Body of pancreas (tissue), 4 donors: ENCODE data around the gene PALM3. TPM values are rescaled to one million over a fixed set of nuclear protein-coding genes. Genes with fewer than 3 reads are reported as not detected.

Experiments
- ATAC-seq: fragments of 150-250 bp; one replicate; pipeline ENCODE4 v1.9.1; 2016
- DNase-seq, 4 donors: peaks; one replicate each; pipeline ENCODE4 v3.0.0-alpha.2; 2019
- H3K27ac ChIP-seq, 4 donors: fragments of 200-600 bp; sonication (generic); 1 replicate in 3 of 4; 2 replicates in 1 of 4; pipeline versions ENCODE4 v1.5.1 to v1.6.1; 2016 to 2019; ENCODE audit warnings: mild to moderate bottlenecking in 1 of 4, mixed read lengths in 1 of 4, moderate library complexity in 1 of 4
- H3K27me3 ChIP-seq, 2 donors: fragments of 200-600 bp; sonication (generic); one replicate each; pipeline ENCODE4 v1.6.0; 2016; ENCODE audit warnings: mild to moderate bottlenecking in 1 of 2
- H3K36me3 ChIP-seq, 2 donors: fragments of 200-600 bp; sonication (generic); replicated peaks in 1 of 2; 2 replicates each; pipeline ENCODE4 v1.5.1; 2016; ENCODE audit warnings: low read depth in 2 of 2; ENCODE audit not compliant: insufficient read depth in 1 of 2
- H3K4me1 ChIP-seq: fragments of 200-600 bp; sonication (generic); one replicate; pipeline ENCODE4 v1.6.0; 2016
- H3K4me3 ChIP-seq, 2 donors: fragments of 200-600 bp; sonication (generic); 1 replicate in 1 of 2; 2 replicates in 1 of 2; pipeline ENCODE4 v1.5.1; 2016 to 2019
- H3K9me3 ChIP-seq, 3 donors: fragments of 200-600 bp; sonication (generic); 1 replicate in 2 of 3; 2 replicates in 1 of 3; pipeline ENCODE4 v1.5.1; 2016
- CTCF ChIP-seq, 7 experiments: fragments of 450-650 bp in 4 of 7; fragments of 200-600 bp in 3 of 7; sonication (generic) in 3 of 7; IDR thresholded peaks; one replicate each; pipeline ENCODE4 v1.5.1; 2016 to 2019; ENCODE audit warnings: antibody characterized with exemption in 7 of 7
- POLR2A ChIP-seq, 3 donors: fragments of 450-650 bp; IDR thresholded peaks; one replicate each; pipeline ENCODE4 v1.6.1; 2016; ENCODE audit warnings: antibody characterized with exemption in 3 of 3, mild to moderate bottlenecking in 2 of 3
- WGBS, 2 donors: methylation state at CpG; one replicate each; pipeline ENCODE4 v1.1.5; 2017; 5-methylcytosine and 5-hydroxymethylcytosine counted together
- intact Hi-C: fragments of 100-400 bp; cut with DNase I; formaldehyde crosslinking; loops from one replicate; pipeline ENCODE4 v1.15.1; 2023
- total RNA-seq, 2 donors: library from RNA; depleted of rRNA; stranded (reverse); fragments of >200 nt; gene quantifications; one replicate each; pipeline ENCODE4 v1.1.0, GENCODE V29; 2016

PALM3 gene
- total RNA-seq, 2 donors from 2014 or later, result 17.4 to 28.3 TPM

- Histone ChIP-seq H3K27me3 (no peaks in the 10 kb centered on the region), H3K9me3 (no peaks in the 10 kb centered on the region), H3K27ac (no peak overlapping the region), H3K36me3 (no peaks in the 10 kb centered on the region), H3K4me1 (peaks cover 38% of the 10 kb centered on the region), H3K4me3 (no peak overlapping the region)
- DNase-seq (no peak), ATAC-seq (no peak)
- no peak for TF ChIP-seq CTCF (IDR thresholded peaks at IDR 0.05)
- TF ChIP-seq POLR2A (IDR thresholded peaks at IDR 0.05), result no peak
- 52 to 78% methylated on average over 2 of the region's 2 CpGs for whole genome bisulfite sequencing, 2 donors
- intact Hi-C loops, result no loop called here
Observed at GRCh38 chr19:14078411-14078810, 16.5 kb upstream of the PALM3 start.

- Histone ChIP-seq H3K4me1 (peaks cover 35% of the 10 kb centered on the region), H3K4me3 (peak overlapping the region; percentile 20 to 94), H3K9me3 (no peaks in the 10 kb centered on the region), H3K27me3 (no peaks in the 10 kb centered on the region), H3K36me3 (no peaks in the 10 kb centered on the region), H3K27ac (peak overlapping the region; percentile 85 to 97 (median 95))
- TF ChIP-seq POLR2A (IDR thresholded peaks at IDR 0.05) (no peak), CTCF (IDR thresholded peaks at IDR 0.05) (peak in 2 of 7 experiments; percentile 3 to 31)
- intact Hi-C loops, result loop anchor here (5.0 kb wide), 1 partner anchor 192 kb away; no protein-coding TSS in a partner anchor
- DNase-seq, result peak in 2 of 4 donors; percentile 43 to 54
- WGBS, 2 donors, result 0 to 1% methylated on average over 17 to 44 of the region's 44 CpGs
- no peak for ATAC-seq
Observed at GRCh38 chr19:14073925-14074838, 12.3 kb upstream of the PALM3 start.

- no peaks in the 10 kb centered on the region for H3K36me3 ChIP-seq
- no peaks in the 10 kb centered on the region for H3K9me3 ChIP-seq
- TF ChIP-seq CTCF (IDR thresholded peaks at IDR 0.05) (peak in 5 of 7 experiments; percentile 14 to 98 (median 81)), POLR2A (IDR thresholded peaks at IDR 0.05) (peak; percentile 74 to 84 (median 80))
- intact Hi-C loops, result loop anchor here (5.0 kb wide), 1 partner anchor 191 kb away; no protein-coding TSS in a partner anchor
- H3K4me1 ChIP-seq, result peaks cover 35% of the 10 kb centered on the region
- DNase-seq, result peak; percentile 78 to 84 (median 81)
- H3K27me3 ChIP-seq, result no peaks in the 10 kb centered on the region
- WGBS, 2 donors, result 0% methylated on average over 5 to 79 of the region's 106 CpGs
- peak overlapping the region; percentile 85 to 97 (median 95) for H3K27ac ChIP-seq
- H3K4me3 ChIP-seq, result peak overlapping the region; percentile 73 to 94
- ATAC-seq, result peak; percentile 66
Observed at GRCh38 chr19:14073261-14073924, 11.5 kb upstream of the PALM3 start.

GRCh38 chr19:14072535-14073260, 10.8 kb upstream of the PALM3 start, which contains the start of gene MISP3:
MISP3 (plus strand) TSS chr19:14072786; CDS start chr19:14073310, 524 bp downstream.
- intact Hi-C loops, result loop anchor here (5.0 kb wide), 1 partner anchor 190 kb away; no protein-coding TSS in a partner anchor
- H3K36me3 ChIP-seq, result no peaks in the 10 kb centered on the region
- 0% methylated on average over 6 to 45 of the region's 51 CpGs for WGBS, 2 donors
- H3K9me3 ChIP-seq, result no peaks in the 10 kb centered on the region
- peaks cover 35% of the 10 kb centered on the region for H3K4me1 ChIP-seq
- TF ChIP-seq CTCF (IDR thresholded peaks at IDR 0.05) (peak in 2 of 7 experiments; percentile 3 to 19), POLR2A (IDR thresholded peaks at IDR 0.05) (peak; percentile 33 to 56 (median 55))
- DNase-seq (peak; percentile 87 to 91 (median 88)), ATAC-seq (peak; percentile 72)
- peak within 1 kb of the TSS; percentile 85 to 97 (median 95) for H3K27ac ChIP-seq
- peak within 1 kb of the TSS; percentile 73 to 94 for H3K4me3 ChIP-seq
- no peaks in the 10 kb centered on the region for H3K27me3 ChIP-seq
